ENCODE measurements around the gene GGN. TPM values are rescaled to one million over a fixed set of nuclear protein-coding genes. Genes with fewer than 3 reads are reported as not detected.

The GGN gene
- total and polyA plus RNA-seq, 2 of the 13 experiments (the other 11 are each of a cell fraction or from before 2014, with no cell fraction given), result not detected

DNA sequence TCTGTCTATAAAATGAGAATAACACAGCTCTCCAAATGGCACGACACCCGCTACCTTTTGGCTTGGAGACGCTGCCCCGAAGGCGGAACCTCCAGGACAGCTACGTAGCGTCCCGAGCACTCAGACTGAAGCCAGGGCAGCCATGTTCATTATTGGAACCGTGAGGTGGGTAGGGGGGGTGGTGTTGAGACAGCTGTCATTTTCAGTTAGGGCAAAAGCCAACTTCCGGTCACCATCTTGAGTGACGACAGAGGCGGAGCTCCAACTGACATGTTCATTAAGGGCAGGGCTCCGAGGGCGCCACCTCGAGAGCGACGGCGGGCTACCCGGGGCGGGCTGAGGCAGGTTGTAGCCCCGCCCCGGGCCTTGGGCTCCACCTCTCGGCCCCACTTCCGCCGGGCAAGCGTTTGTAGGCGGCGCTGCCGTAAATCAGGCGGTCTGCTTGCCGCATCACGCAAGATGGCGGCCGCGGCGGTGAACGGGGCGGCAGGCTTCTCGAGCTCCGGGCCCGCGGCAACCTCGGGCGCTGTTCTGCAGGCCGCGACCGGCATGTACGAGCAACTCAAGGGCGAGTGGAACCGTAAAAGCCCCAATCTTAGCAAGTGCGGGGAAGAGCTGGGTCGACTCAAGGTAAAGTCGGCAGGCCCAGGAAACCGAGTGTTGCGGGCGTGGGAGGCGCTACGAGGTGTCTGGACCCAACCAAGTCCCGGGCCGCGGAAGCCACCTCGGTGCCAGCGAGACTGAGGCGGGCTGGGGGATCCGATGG is 13.3 kb downstream of the GGN start, which contains the start of gene PSMD8 (continued):
- TF ChIP-seq, protein P1, sequence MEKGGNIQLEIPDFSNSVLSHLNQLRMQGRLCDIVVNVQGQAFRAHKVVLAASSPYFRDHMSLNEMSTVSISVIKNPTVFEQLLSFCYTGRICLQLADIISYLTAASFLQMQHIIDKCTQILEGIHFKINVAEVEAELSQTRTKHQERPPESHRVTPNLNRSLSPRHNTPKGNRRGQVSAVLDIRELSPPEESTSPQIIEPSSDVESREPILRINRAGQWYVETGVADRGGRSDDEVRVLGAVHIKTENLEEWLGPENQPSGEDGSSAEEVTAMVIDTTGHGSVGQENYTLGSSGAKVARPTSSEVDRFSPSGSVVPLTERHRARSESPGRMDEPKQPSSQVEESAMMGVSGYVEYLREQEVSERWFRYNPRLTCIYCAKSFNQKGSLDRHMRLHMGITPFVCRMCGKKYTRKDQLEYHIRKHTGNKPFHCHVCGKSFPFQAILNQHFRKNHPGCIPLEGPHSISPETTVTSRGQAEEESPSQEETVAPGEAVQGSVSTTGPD (CRISPR knock-in tag; IDR thresholded peaks at IDR 0.05), result no peak
- peak; percentile 74 for TF ChIP-seq ZNF547 (CRISPR knock-in tag; IDR thresholded peaks at IDR 0.05)
- TF ChIP-seq ZBTB20 (CRISPR knock-in tag; IDR thresholded peaks at IDR 0.05; ENCODE audit: borderline replicate concordance, low read depth), result no peak
- TF ChIP-seq, protein P2, sequence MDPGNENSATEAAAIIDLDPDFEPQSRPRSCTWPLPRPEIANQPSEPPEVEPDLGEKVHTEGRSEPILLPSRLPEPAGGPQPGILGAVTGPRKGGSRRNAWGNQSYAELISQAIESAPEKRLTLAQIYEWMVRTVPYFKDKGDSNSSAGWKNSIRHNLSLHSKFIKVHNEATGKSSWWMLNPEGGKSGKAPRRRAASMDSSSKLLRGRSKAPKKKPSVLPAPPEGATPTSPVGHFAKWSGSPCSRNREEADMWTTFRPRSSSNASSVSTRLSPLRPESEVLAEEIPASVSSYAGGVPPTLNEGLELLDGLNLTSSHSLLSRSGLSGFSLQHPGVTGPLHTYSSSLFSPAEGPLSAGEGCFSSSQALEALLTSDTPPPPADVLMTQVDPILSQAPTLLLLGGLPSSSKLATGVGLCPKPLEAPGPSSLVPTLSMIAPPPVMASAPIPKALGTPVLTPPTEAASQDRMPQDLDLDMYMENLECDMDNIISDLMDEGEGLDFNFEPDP (CRISPR knock-in tag; conservative IDR thresholded peaks at IDR 0.05), result no peak
- TF ChIP-seq ZNF292 (CRISPR knock-in tag; IDR thresholded peaks at IDR 0.05; ENCODE audit: borderline replicate concordance, low read depth), result peak; percentile 61; the same call in 1 of the 2 replicates
- TF ChIP-seq ZNF354B (CRISPR knock-in tag; IDR thresholded peaks at IDR 0.05), result no peak
- no peak for TF ChIP-seq NCOR1 (IDR thresholded peaks at IDR 0.05; ENCODE audit: borderline replicate concordance, low read length)
- no peak for TF ChIP-seq ZNF672 (CRISPR knock-in tag; IDR thresholded peaks at IDR 0.05)
- TF ChIP-seq SAFB2 (CRISPR knock-in tag; IDR thresholded peaks at IDR 0.05; ENCODE audit: borderline replicate concordance, low read depth), result peak; percentile 92; the same call in 1 of the 2 replicates
- no peak for TF ChIP-seq ZFAT (CRISPR knock-in tag; conservative IDR thresholded peaks at IDR 0.05)
- TF ChIP-seq, protein P3, sequence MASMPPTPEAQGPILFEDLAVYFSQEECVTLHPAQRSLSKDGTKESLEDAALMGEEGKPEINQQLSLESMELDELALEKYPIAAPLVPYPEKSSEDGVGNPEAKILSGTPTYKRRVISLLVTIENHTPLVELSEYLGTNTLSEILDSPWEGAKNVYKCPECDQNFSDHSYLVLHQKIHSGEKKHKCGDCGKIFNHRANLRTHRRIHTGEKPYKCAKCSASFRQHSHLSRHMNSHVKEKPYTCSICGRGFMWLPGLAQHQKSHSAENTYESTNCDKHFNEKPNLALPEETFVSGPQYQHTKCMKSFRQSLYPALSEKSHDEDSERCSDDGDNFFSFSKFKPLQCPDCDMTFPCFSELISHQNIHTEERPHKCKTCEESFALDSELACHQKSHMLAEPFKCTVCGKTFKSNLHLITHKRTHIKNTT (CRISPR knock-in tag; IDR thresholded peaks at IDR 0.05), result no peak
- peak; percentile 75; the same call in 1 of the 2 replicates for TF ChIP-seq ZNF235 (CRISPR knock-in tag; IDR thresholded peaks at IDR 0.05; ENCODE audit: borderline replicate concordance)
- no peak for TF ChIP-seq ZNF251 (CRISPR knock-in tag; IDR thresholded peaks at IDR 0.05)
- TF ChIP-seq KDM4B (CRISPR knock-in tag; IDR thresholded peaks at IDR 0.05), result peak; percentile 89
- TF ChIP-seq ZFP36L1 (CRISPR knock-in tag; IDR thresholded peaks at IDR 0.05), result no peak; the same call in 1 of the 2 replicates
- peak; percentile 98 for TF ChIP-seq ZNF891 (CRISPR knock-in tag; IDR thresholded peaks at IDR 0.05)
- TF ChIP-seq NFKB2 (CRISPR knock-in tag; IDR thresholded peaks at IDR 0.05; ENCODE audit: borderline replicate concordance), result peak; percentile 93; the same call in 1 of the 2 replicates
- TF ChIP-seq, protein P4, sequence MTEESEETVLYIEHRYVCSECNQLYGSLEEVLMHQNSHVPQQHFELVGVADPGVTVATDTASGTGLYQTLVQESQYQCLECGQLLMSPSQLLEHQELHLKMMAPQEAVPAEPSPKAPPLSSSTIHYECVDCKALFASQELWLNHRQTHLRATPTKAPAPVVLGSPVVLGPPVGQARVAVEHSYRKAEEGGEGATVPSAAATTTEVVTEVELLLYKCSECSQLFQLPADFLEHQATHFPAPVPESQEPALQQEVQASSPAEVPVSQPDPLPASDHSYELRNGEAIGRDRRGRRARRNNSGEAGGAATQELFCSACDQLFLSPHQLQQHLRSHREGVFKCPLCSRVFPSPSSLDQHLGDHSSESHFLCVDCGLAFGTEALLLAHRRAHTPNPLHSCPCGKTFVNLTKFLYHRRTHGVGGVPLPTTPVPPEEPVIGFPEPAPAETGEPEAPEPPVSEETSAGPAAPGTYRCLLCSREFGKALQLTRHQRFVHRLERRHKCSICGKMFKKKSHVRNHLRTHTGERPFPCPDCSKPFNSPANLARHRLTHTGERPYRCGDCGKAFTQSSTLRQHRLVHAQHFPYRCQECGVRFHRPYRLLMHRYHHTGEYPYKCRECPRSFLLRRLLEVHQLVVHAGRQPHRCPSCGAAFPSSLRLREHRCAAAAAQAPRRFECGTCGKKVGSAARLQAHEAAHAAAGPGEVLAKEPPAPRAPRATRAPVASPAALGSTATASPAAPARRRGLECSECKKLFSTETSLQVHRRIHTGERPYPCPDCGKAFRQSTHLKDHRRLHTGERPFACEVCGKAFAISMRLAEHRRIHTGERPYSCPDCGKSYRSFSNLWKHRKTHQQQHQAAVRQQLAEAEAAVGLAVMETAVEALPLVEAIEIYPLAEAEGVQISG (CRISPR knock-in tag; IDR thresholded peaks at IDR 0.05), result peak; percentile 85
- peak; percentile 66; the same call in 1 of the 2 replicates for TF ChIP-seq SP2 (CRISPR knock-in tag; IDR thresholded peaks at IDR 0.05)
- TF ChIP-seq PHF8 (CRISPR knock-in tag; IDR thresholded peaks at IDR 0.05), result peak; percentile 100
- TF ChIP-seq ZNF792 (CRISPR knock-in tag; IDR thresholded peaks at IDR 0.05), result peak; percentile 77
